Upper lobe of right lung (tissue), 1 donor: Measurements from ENCODE around the gene CHSY3. TPM values are rescaled to one million over a fixed set of nuclear protein-coding genes. Genes with fewer than 3 reads are reported as not detected.

Source experiments
- ATAC-seq: fragments of 200-7000 bp; cut with Tn5 transposase; one replicate; pipeline ENCODE4 v1.9.1; 2020; ENCODE audit warnings: mild to moderate bottlenecking, moderate library complexity
- DNase-seq: peaks from one replicate; pipeline ENCODE4 v3.0.0-alpha.2; 2020
- H3K27ac ChIP-seq: fragments of 200-600 bp; one replicate; pipeline ENCODE4 v1.8.0; 2022
- H3K27me3 ChIP-seq: fragments of 200-600 bp; one replicate; pipeline ENCODE4 v1.8.0; 2022; ENCODE audit warnings: mild to moderate bottlenecking
- H3K36me3 ChIP-seq: fragments of 200-600 bp; one replicate; pipeline ENCODE4 v1.8.0; 2022
- H3K4me1 ChIP-seq: fragments of 200-600 bp; one replicate; pipeline ENCODE4 v1.8.0; 2022
- H3K4me3 ChIP-seq: fragments of 200-600 bp; one replicate; pipeline ENCODE4 v1.8.0; 2022; ENCODE audit warnings: mild to moderate bottlenecking
- H3K9me3 ChIP-seq: fragments of 200-600 bp; one replicate; pipeline ENCODE4 v1.8.0; 2022
- CTCF ChIP-seq: fragments of 200-600 bp; IDR thresholded peaks from one replicate; pipeline ENCODE4 v1.8.0; 2022; ENCODE audit warnings: antibody characterized with exemption
- intact Hi-C: fragments of 100-400 bp; cut with DNase I; formaldehyde crosslinking; loops from one replicate; pipeline ENCODE4 v1.11.0; 2022
- total RNA-seq: library from RNA; stranded (reverse); fragmentation: NEBNext Ultra II Directional; extraction: Animal tissue kit (Norgen Biotek cat#: 25700); gene quantifications from one replicate; pipeline ENCODE4 v1.2.1, GENCODE V29; 2021
- donor health status: DM: no; HTN: yes; CAD: no; lungs with severe emphysema.

CHSY3 gene
- total RNA-seq, 1 donor from 2014 or later: 5.7 TPM

- Histone ChIP-seq H3K36me3 (no peaks in the 10 kb centered on the region), H3K27me3 (no peaks in the 10 kb centered on the region), H3K9me3 (no peaks in the 10 kb centered on the region), H3K4me3 (no peak overlapping the region), H3K27ac (no peak overlapping the region), H3K4me1 (no peaks in the 10 kb centered on the region)
- ATAC-seq (no peak), DNase-seq (no peak)
- no peak for TF ChIP-seq CTCF
- intact Hi-C loops: no loop called here
These were observed 41.6 kb downstream of the CHSY3 start for GRCh38 chr5:129945774-129946270.

- Histone ChIP-seq H3K9me3 (no peaks in the 10 kb centered on the region), H3K4me1 (no peaks in the 10 kb centered on the region)
- intact Hi-C loops: no loop called here
These were observed 46.8 kb downstream of the CHSY3 start for GRCh38 chr5:129951039-129951438.

GRCh38 chr5:129958581-129958980, 54.3 kb downstream of the CHSY3 start:
- Histone ChIP-seq H3K27ac (no peak overlapping the region), H3K4me1 (no peaks in the 10 kb centered on the region), H3K27me3 (no peaks in the 10 kb centered on the region), H3K36me3 (no peaks in the 10 kb centered on the region), H3K9me3 (no peaks in the 10 kb centered on the region), H3K4me3 (no peak overlapping the region)
- TF ChIP-seq CTCF: no peak
- ATAC-seq (no peak), DNase-seq (no peak)
- intact Hi-C loops: no loop called here

More at GRCh38 chr5:129951039-129951438, 46.8 kb downstream of the CHSY3 start:
- H3K27me3 ChIP-seq: no peaks in the 10 kb centered on the region
- no peak for TF ChIP-seq CTCF
- H3K27ac ChIP-seq: no peak overlapping the region
- ATAC-seq (no peak), DNase-seq (no peak)
- H3K36me3 ChIP-seq: no peaks in the 10 kb centered on the region
- no peak overlapping the region for H3K4me3 ChIP-seq

- ATAC-seq (no peak), DNase-seq (no peak)
- no peaks in the 10 kb centered on the region for H3K9me3 ChIP-seq
- H3K4me1 ChIP-seq: no peaks in the 10 kb centered on the region
- H3K27me3 ChIP-seq: no peaks in the 10 kb centered on the region
- TF ChIP-seq CTCF: no peak
- H3K36me3 ChIP-seq: no peaks in the 10 kb centered on the region
- no peak overlapping the region for H3K27ac ChIP-seq
- intact Hi-C loops: no loop called here
- H3K4me3 ChIP-seq: no peak overlapping the region
These were observed 56.6 kb downstream of the CHSY3 start for GRCh38 chr5:129960831-129961230.

GRCh38 chr5:129962506-129962905, 58.2 kb downstream of the CHSY3 start:
- DNase-seq: no peak
- no peak overlapping the region for H3K27ac ChIP-seq
- no peak for ATAC-seq

More at GRCh38 chr5:129962506-129962905, 58.2 kb downstream of the CHSY3 start:
- Histone ChIP-seq H3K9me3 (no peaks in the 10 kb centered on the region), H3K4me1 (no peaks in the 10 kb centered on the region), H3K27me3 (no peaks in the 10 kb centered on the region), H3K4me3 (no peak overlapping the region), H3K36me3 (no peaks in the 10 kb centered on the region)
- TF ChIP-seq CTCF: no peak
- intact Hi-C loops: no loop called here
